ENCODE results near the gene TMEM86A.
A peak's percentile ranks its signal among the peaks of the same experiment; 100 is the strongest.

TMEM86A gene

GRCh38 chr11:18700872-18701271 lies 2.3 kb downstream of the TMEM86A start:
- no peak for DNase-seq

- DNase-seq, result no peak
Measured at GRCh38 chr11:18701614-18702216, 3.1 kb downstream of the TMEM86A start.

GRCh38 chr11:18703001-18703763 lies 4.6 kb downstream of the TMEM86A start:
- no peak for DNase-seq

GRCh38 chr11:18704045-18704645 lies 5.6 kb downstream of the TMEM86A start:
- DNase-seq, result no peak

GRCh38 chr11:18704698-18705097 lies 6.1 kb downstream of the TMEM86A start:
- no peak for DNase-seq

GRCh38 chr11:18705651-18706281 lies 7.2 kb downstream of the TMEM86A start:
- no peak for DNase-seq

GRCh38 chr11:18706330-18707243 lies 8.0 kb downstream of the TMEM86A start:
- peak in 1 of 2 experiments; percentile 57 for DNase-seq

- DNase-seq, result no peak
Measured at GRCh38 chr11:18707811-18708340, 9.3 kb downstream of the TMEM86A start.

GRCh38 chr11:18709414-18709813 lies 10.8 kb downstream of the TMEM86A start:
- DNase-seq, result no peak

GRCh38 chr11:18710545-18710944 lies 12.0 kb downstream of the TMEM86A start:
- no peak for DNase-seq

- DNase-seq, result no peak
Measured at GRCh38 chr11:18713646-18714442, 15.3 kb downstream of the TMEM86A start.

- DNase-seq, result no peak
Measured at GRCh38 chr11:18714443-18714780, 15.8 kb downstream of the TMEM86A start.

GRCh38 chr11:18715476-18715875 lies 16.9 kb downstream of the TMEM86A start:
- no peak for DNase-seq

- no peak for DNase-seq
Measured at GRCh38 chr11:18720091-18720807, 21.7 kb downstream of the TMEM86A start.

GRCh38 chr11:18720808-18721560 lies 22.4 kb downstream of the TMEM86A start:
- DNase-seq, result peak; percentile 54 to 73

GRCh38 chr11:18721561-18722292 lies 23.1 kb downstream of the TMEM86A start:
- peak in 1 of 2 experiments; percentile 68 for DNase-seq

- DNase-seq, result no peak
Measured at GRCh38 chr11:18722293-18722637, 23.7 kb downstream of the TMEM86A start.

GRCh38 chr11:18723991-18724390 lies 25.4 kb downstream of the TMEM86A start:
- no peak for DNase-seq

GRCh38 chr11:18726040-18726439 lies 27.5 kb downstream of the TMEM86A start, which contains the start of gene IGSF22:
IGSF22 (minus strand) TSS chr11:18726188; CDS start chr11:18724236, 1,952 bp downstream.
- DNase-seq, result no peak
